Measurements from ENCODE around the gene PIK3R2. TPM values are rescaled to one million over a fixed set of nuclear protein-coding genes. Genes with fewer than 3 reads are reported as not detected.

Gene PIK3R2
- total and polyA plus RNA-seq, 2 experiments from 2014 or later = 8.5 to 66.6 TPM

- DNase-seq (ENCODE audit: low spot score) (no peak), ATAC-seq (no peak; the same call in 2 of the 3 replicates)
- peaks cover 11% of the 10 kb centered on the region for H3K4me1 Mint-ChIP-seq
- Histone ChIP-seq H2AFZ (no peak overlapping the region), H4K20me1 (replicated peaks; ENCODE audit: insufficient read depth) (no peaks in the 10 kb centered on the region; the same call in none of the 2 replicates), H3K9me2 (ENCODE audit: insufficient read depth) (no peaks in the 10 kb centered on the region), H3F3A (replicated peaks; ENCODE audit: low read depth) (peaks cover 9% of the 10 kb centered on the region), H3K79me2 (replicated peaks; ENCODE audit: insufficient read depth) (no peaks in the 10 kb centered on the region), H3K36me3 (ENCODE audit: insufficient read depth) (peaks cover 1% of the 10 kb centered on the region; the same call in 1 of the 2 replicates), H3K4me1 (ENCODE audit: insufficient read depth) (peaks cover 10% of the 10 kb centered on the region; the same call in 1 of the 2 replicates), H3K27ac (ENCODE audit: low read depth) (no peak overlapping the region), H3K4me2 (peak overlapping the region; percentile 57; the same call in 1 of the 2 replicates), H3K27me3 (ENCODE audit: insufficient read depth) (no peaks in the 10 kb centered on the region), H3K4me3 (peak overlapping the region; percentile 42; the same call in 1 of the 2 replicates)
- TF ChIP-seq EZH2phosphoT487 (IDR thresholded peaks at IDR 0.05; ENCODE audit: unreplicated experiment) = no peak
- TF ChIP-seq ZNF331 (CRISPR knock-in tag; IDR thresholded peaks at IDR 0.05; ENCODE audit: low read depth) = no peak
- no peak for TF ChIP-seq CTCF (conservative IDR thresholded peaks at IDR 0.05; ENCODE audit: low read depth in 2 of 2)
- TF ChIP-seq ZNF462 (CRISPR knock-in tag; IDR thresholded peaks at IDR 0.05) = no peak
- TF ChIP-seq POLR2AphosphoS5 (IDR thresholded peaks at IDR 0.05; ENCODE audit: low read depth) = no peak
- TF ChIP-seq CREB1 (CRISPR knock-in tag; IDR thresholded peaks at IDR 0.05; ENCODE audit: low read depth) = no peak
- TF ChIP-seq STAT1 (IDR thresholded peaks at IDR 0.05; ENCODE audit: unreplicated experiment) = no peak
- TF ChIP-seq REST (IDR thresholded peaks at IDR 0.05; ENCODE audit: unreplicated experiment) = no peak
- no peak for TF ChIP-seq EZH2 (IDR thresholded peaks at IDR 0.05; ENCODE audit: low read depth, unreplicated experiment)
- no peak for TF ChIP-seq JUNB (IDR thresholded peaks at IDR 0.05; ENCODE audit: unreplicated experiment)
- TF ChIP-seq NANOG (IDR thresholded peaks at IDR 0.05; ENCODE audit: borderline replicate concordance) = no peak
- TF ChIP-seq ETS1 (IDR thresholded peaks at IDR 0.05) = no peak
- no peak for TF ChIP-seq ZNF114 (CRISPR knock-in tag; IDR thresholded peaks at IDR 0.05)
- H3K27ac Mint-ChIP-seq = no peak overlapping the region
- no peak overlapping the region; the same call in 2 of the 3 replicates for H3K4me3 Mint-ChIP-seq
- H3K36me3 Mint-ChIP-seq (ENCODE audit: low read depth) = peaks cover 26% of the 10 kb centered on the region
- H3K9me3 Mint-ChIP-seq = no peaks in the 10 kb centered on the region
- H3K27me3 Mint-ChIP-seq (ENCODE audit: insufficient read depth, low read depth, poor library complexity) = peaks cover 11% of the 10 kb centered on the region
These were observed 7.6 kb downstream of the PIK3R2 start for GRCh38 chr19:18160493-18160970.

Measured in GM23338 (cell line).